Gastrocnemius medialis (tissue), 4 donors: ENCODE measurements around the gene GPR141. TPM values are rescaled to one million over a fixed set of nuclear protein-coding genes. Genes with fewer than 3 reads are reported as not detected.

Experiments
- ATAC-seq, 2 donors: fragments of 150-250 bp; one replicate each; pipeline ENCODE4 v1.9.1; 2016
- DNase-seq, 2 donors: peaks; one replicate each; pipeline ENCODE4 v3.0.0-alpha.2; 2019
- H3K27ac ChIP-seq, 4 donors: fragments of 200-600 bp; sonication (generic); 1 replicate in 1 of 4; 2 replicates in 3 of 4; pipeline ENCODE4 v1.5.1; 2016 to 2018; ENCODE audit warnings: mild to moderate bottlenecking in 2 of 4, moderate library complexity in 1 of 4
- H3K27me3 ChIP-seq, 3 donors: fragments of 200-600 bp; sonication (generic) in 2 of 3; 1 replicate in 1 of 3; 2 replicates in 2 of 3; pipeline versions ENCODE4 v1.5.1 to v1.6.0; 2016 to 2019; ENCODE audit warnings: mild to moderate bottlenecking in 1 of 3, moderate library complexity in 1 of 3
- H3K36me3 ChIP-seq, 2 donors: fragments of 200-600 bp; sonication (generic) in 1 of 2; one replicate each; pipeline ENCODE4 v1.5.1; 2017 to 2018
- H3K4me1 ChIP-seq, 2 donors: fragments of 200-600 bp; sonication (generic) in 1 of 2; one replicate each; pipeline ENCODE4 v1.5.1; 2016 to 2017; ENCODE audit warnings: mild to moderate bottlenecking in 2 of 2
- H3K4me3 ChIP-seq, 4 donors: fragments of 200-600 bp; sonication (generic) in 3 of 4; 1 replicate in 1 of 4; 2 replicates in 3 of 4; pipeline ENCODE4 v1.5.1; 2016 to 2019; ENCODE audit warnings: mild to moderate bottlenecking in 2 of 4
- H3K9me3 ChIP-seq, 3 donors: fragments of 200-600 bp; sonication (generic) in 2 of 3; 1 replicate in 1 of 3; 2 replicates in 2 of 3; pipeline ENCODE4 v1.5.1; 2016 to 2019
- CTCF ChIP-seq, 5 experiments: fragments of 450-650 bp in 3 of 5; fragments of 200-600 bp in 2 of 5; sonication (generic) in 2 of 5; IDR thresholded peaks in 4 of 5; conservative IDR thresholded peaks in 1 of 5; 1 replicate in 4 of 5; 2 replicates in 1 of 5; pipeline ENCODE4 v1.5.1; 2016 to 2019; ENCODE audit warnings: antibody characterized with exemption in 5 of 5, mild to moderate bottlenecking in 3 of 5, moderate library complexity in 3 of 5
- POLR2A ChIP-seq, 2 donors: fragments of 450-650 bp; IDR thresholded peaks; one replicate each; pipeline ENCODE4 v1.6.1; 2017; ENCODE audit warnings: antibody characterized with exemption in 2 of 2, mild to moderate bottlenecking in 2 of 2, moderate library complexity in 2 of 2
- in situ Hi-C, 4 donors: fragments of 200-750 bp; cut with MboI; loops; one replicate each; pipeline versions ENCODE4 v1.15.0 to v1.8.0; 2017; ENCODE audit warnings: low sequenced_read_pairs in 4 of 4
- intact Hi-C: fragments of 100-400 bp; cut with DNase I; formaldehyde crosslinking; loops from one replicate; pipeline ENCODE4 v1.15.1; 2023; ENCODE audit warnings: low total_unique reads
- total RNA-seq, 4 donors: library from RNA; depleted of rRNA; stranded (reverse); fragments of >200 nt; gene quantifications; one replicate each; pipeline versions ENCODE4 v1.1.0 to v1.2.3, GENCODE V29; 2016

The GPR141 gene
- total RNA-seq, 4 donors from 2014 or later, result not detected

DNA sequence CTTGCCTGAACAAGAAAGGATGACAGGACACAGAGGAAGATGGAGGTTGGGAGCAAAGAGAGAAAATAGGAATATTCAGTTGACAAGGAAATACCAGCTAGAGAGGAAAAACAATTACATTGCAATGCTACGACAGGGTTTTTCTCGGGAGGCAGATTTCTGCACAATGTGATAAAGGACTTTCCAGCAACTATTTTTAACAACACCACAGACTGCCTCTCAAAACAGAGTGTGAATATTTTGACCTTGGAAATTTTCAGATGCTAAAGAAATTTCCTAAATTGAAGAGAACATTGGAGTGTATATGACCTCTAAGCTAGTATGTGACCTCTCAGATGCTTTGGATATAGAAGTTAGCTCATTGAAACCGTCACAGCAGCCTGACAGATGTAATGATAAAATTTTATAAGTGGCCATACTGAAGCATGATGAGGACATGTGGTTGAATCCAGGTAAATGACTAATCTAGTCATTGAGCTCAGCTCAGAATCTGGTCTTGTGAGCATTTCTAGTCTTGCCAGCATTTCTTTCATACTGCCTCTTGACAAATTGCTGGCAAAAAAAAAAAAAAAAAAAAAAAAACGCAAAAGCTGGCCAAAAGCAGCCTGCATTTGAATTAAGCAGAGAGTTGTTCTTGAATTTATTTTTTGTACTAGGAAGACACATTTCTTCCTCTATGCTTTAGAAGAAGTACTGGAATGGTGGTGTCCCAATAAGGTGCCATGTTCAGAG lies 24.4 kb downstream of the GPR141 start:
- no peaks in the 10 kb centered on the region for H3K4me1 ChIP-seq
- intact Hi-C loops (no loop called here), in situ Hi-C loops (no loop called here)
- no peaks in the 10 kb centered on the region for H3K9me3 ChIP-seq
- no peak for TF ChIP-seq CTCF (IDR thresholded peaks at IDR 0.05 in 4 of 5, conservative IDR thresholded peaks at IDR 0.05 in 1 of 5)
- no peak overlapping the region for H3K4me3 ChIP-seq
- no peaks in the 10 kb centered on the region for H3K27me3 ChIP-seq
- ATAC-seq (no peak), DNase-seq (no peak)
- no peak overlapping the region for H3K27ac ChIP-seq
- no peaks in the 10 kb centered on the region for H3K36me3 ChIP-seq

DNA sequence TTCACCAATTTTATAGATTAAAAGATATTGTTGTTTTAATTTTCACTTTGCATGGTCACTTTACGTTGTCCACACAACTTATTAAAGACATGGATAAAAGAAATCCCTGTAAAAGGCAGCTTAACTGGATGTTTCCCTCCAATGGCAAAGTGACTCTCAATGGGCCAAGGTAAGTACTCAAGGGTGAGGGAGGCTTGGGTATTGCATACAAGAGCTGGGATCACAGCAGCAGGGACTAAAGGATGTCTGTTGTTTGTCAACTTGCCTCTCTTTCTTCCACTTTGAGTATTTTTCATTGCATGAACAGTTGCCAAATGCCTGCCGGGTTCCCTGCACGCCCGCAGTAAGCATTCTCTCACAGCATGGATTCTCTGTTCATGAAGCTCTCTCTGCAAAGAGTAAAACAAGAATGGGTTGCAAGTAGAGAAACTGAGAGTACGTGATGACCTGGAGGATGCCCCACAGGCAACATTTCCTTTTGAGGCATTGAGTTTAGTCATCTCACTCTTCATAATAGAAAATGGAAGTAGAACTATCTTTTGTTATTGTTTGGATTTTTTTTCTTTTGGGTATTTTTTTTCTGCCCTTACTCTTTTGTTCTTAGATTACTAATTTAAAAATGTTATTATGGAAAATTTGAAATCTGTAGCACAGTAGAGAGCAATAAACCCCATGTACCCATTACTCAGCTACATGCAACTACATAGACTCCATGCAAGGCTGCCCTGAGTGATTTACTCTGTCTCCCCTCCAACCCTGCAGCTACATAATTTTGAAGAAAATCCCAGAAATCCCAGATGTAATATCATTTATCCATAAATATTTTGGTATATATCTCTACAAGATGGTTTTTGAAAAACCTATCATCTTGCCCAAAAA lies 26.3 kb downstream of the GPR141 start:
- intact Hi-C loops (no loop called here), in situ Hi-C loops (no loop called here)
- TF ChIP-seq CTCF (IDR thresholded peaks at IDR 0.05 in 4 of 5, conservative IDR thresholded peaks at IDR 0.05 in 1 of 5), result no peak
- TF ChIP-seq POLR2A (IDR thresholded peaks at IDR 0.05), result no peak
- no peaks in the 10 kb centered on the region for H3K9me3 ChIP-seq
- H3K4me3 ChIP-seq, result no peak overlapping the region
- DNase-seq (no peak), ATAC-seq (no peak)
- H3K36me3 ChIP-seq, result no peaks in the 10 kb centered on the region
- H3K27ac ChIP-seq, result no peak overlapping the region
- no peaks in the 10 kb centered on the region for H3K27me3 ChIP-seq
- no peaks in the 10 kb centered on the region for H3K4me1 ChIP-seq

- Histone ChIP-seq H3K36me3 (no peaks in the 10 kb centered on the region), H3K9me3 (no peaks in the 10 kb centered on the region), H3K4me3 (no peak overlapping the region), H3K27ac (no peak overlapping the region), H3K27me3 (no peaks in the 10 kb centered on the region), H3K4me1 (no peaks in the 10 kb centered on the region)
- intact Hi-C loops (no loop called here), in situ Hi-C loops (no loop called here)
- TF ChIP-seq CTCF (IDR thresholded peaks at IDR 0.05 in 4 of 5, conservative IDR thresholded peaks at IDR 0.05 in 1 of 5) (no peak), POLR2A (IDR thresholded peaks at IDR 0.05) (no peak)
- ATAC-seq (no peak), DNase-seq (no peak)
Measured at GRCh38 chr7:37713613-37714012, 30.0 kb downstream of the GPR141 start.

- in situ Hi-C loops (no loop called here), intact Hi-C loops (no loop called here)
- no peak overlapping the region for H3K27ac ChIP-seq
- no peaks in the 10 kb centered on the region for H3K36me3 ChIP-seq
- TF ChIP-seq POLR2A (IDR thresholded peaks at IDR 0.05) (no peak), CTCF (IDR thresholded peaks at IDR 0.05 in 4 of 5, conservative IDR thresholded peaks at IDR 0.05 in 1 of 5) (no peak)
- ATAC-seq (no peak), DNase-seq (no peak)
- H3K4me3 ChIP-seq, result no peak overlapping the region
- no peaks in the 10 kb centered on the region for H3K4me1 ChIP-seq
- H3K9me3 ChIP-seq, result no peaks in the 10 kb centered on the region
- no peaks in the 10 kb centered on the region for H3K27me3 ChIP-seq
Measured at GRCh38 chr7:37714606-37715005, 31.0 kb downstream of the GPR141 start.
